ENCODE measurements around the gene ERCC5.

Gene ERCC5

GRCh38 chr13:102872531-102872930, 26.7 kb downstream of the ERCC5 start:
- Histone ChIP-seq H3K4me1 (ENCODE audit: control insufficient read depth, low read depth, low read length) (peaks cover 7% of the 10 kb centered on the region), H3K9ac (ENCODE audit: low read length) (no peak overlapping the region), H3K27ac (ENCODE audit: low read length) (no peak overlapping the region), H3K36me3 (ENCODE audit: control insufficient read depth, low read depth, low read length) (peaks cover 12% of the 10 kb centered on the region), H3K4me3 (ENCODE audit: low read length) (no peak overlapping the region), H3K27me3 (ENCODE audit: control insufficient read depth, insufficient read depth, low read length) (no peaks in the 10 kb centered on the region), H3K9me3 (ENCODE audit: control insufficient read depth, low read depth, low read length) (no peaks in the 10 kb centered on the region)

GRCh38 chr13:102873653-102874052, 27.8 kb downstream of the ERCC5 start:
- no peak overlapping the region for H3K27ac ChIP-seq (ENCODE audit: low read length)

GRCh38 chr13:102875256-102875655, 29.4 kb downstream of the ERCC5 start:
- Histone ChIP-seq H3K4me3 (ENCODE audit: low read length) (no peak overlapping the region), H3K9ac (ENCODE audit: low read length) (no peak overlapping the region), H3K9me3 (ENCODE audit: control insufficient read depth, low read depth, low read length) (no peaks in the 10 kb centered on the region), H3K27me3 (ENCODE audit: control insufficient read depth, insufficient read depth, low read length) (no peaks in the 10 kb centered on the region), H3K36me3 (ENCODE audit: control insufficient read depth, low read depth, low read length) (peaks cover 7% of the 10 kb centered on the region), H3K4me1 (ENCODE audit: control insufficient read depth, low read depth, low read length) (peaks cover 7% of the 10 kb centered on the region), H3K27ac (ENCODE audit: low read length) (no peak overlapping the region)

More at GRCh38 chr13:102873653-102874052, 27.8 kb downstream of the ERCC5 start:
- no peaks in the 10 kb centered on the region for H3K27me3 ChIP-seq (ENCODE audit: control insufficient read depth, insufficient read depth, low read length)
- peaks cover 7% of the 10 kb centered on the region for H3K4me1 ChIP-seq (ENCODE audit: control insufficient read depth, low read depth, low read length)
- H3K9me3 ChIP-seq (ENCODE audit: control insufficient read depth, low read depth, low read length): no peaks in the 10 kb centered on the region
- no peak overlapping the region for H3K9ac ChIP-seq (ENCODE audit: low read length)
- H3K36me3 ChIP-seq (ENCODE audit: control insufficient read depth, low read depth, low read length): peaks cover 7% of the 10 kb centered on the region
- no peak overlapping the region for H3K4me3 ChIP-seq (ENCODE audit: low read length)

DNA sequence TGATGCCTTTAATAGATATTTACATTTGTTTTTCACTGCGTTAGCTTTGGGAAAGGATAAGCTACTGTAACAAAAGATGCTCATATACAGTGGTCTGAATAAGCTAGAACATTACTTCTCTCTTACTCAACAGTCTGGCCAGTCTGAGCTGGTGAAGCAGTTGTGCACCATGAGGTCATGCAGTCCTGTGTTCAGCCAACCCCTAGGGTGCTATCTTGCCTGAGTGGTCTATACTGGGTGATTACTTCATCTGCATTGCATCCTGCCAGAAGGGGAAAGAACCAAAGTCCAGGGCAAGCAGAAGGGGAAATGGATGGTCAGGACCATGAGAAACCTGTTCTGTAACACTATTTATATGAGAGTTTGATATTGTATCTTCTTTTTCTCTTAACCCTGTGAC, 31.5 kb downstream of the ERCC5 start:
- H3K4me3 ChIP-seq (ENCODE audit: low read length): no peak overlapping the region
- H3K4me1 ChIP-seq (ENCODE audit: control insufficient read depth, low read depth, low read length): peaks cover 7% of the 10 kb centered on the region
- peaks cover 5% of the 10 kb centered on the region for H3K36me3 ChIP-seq (ENCODE audit: control insufficient read depth, low read depth, low read length)
- no peaks in the 10 kb centered on the region for H3K9me3 ChIP-seq (ENCODE audit: control insufficient read depth, low read depth, low read length)
- no peak overlapping the region for H3K9ac ChIP-seq (ENCODE audit: low read length)
- no peaks in the 10 kb centered on the region for H3K27me3 ChIP-seq (ENCODE audit: control insufficient read depth, insufficient read depth, low read length)
- no peak overlapping the region for H3K27ac ChIP-seq (ENCODE audit: low read length)

- Histone ChIP-seq H3K27ac (ENCODE audit: low read length) (no peak overlapping the region), H3K4me3 (ENCODE audit: low read length) (no peak overlapping the region), H3K4me1 (ENCODE audit: control insufficient read depth, low read depth, low read length) (peaks cover 7% of the 10 kb centered on the region), H3K9me3 (ENCODE audit: control insufficient read depth, low read depth, low read length) (no peaks in the 10 kb centered on the region), H3K36me3 (ENCODE audit: control insufficient read depth, low read depth, low read length) (no peaks in the 10 kb centered on the region), H3K9ac (ENCODE audit: low read length) (no peak overlapping the region), H3K27me3 (ENCODE audit: control insufficient read depth, insufficient read depth, low read length) (no peaks in the 10 kb centered on the region)
Observed at GRCh38 chr13:102878481-102878880, 32.6 kb downstream of the ERCC5 start.

DNA sequence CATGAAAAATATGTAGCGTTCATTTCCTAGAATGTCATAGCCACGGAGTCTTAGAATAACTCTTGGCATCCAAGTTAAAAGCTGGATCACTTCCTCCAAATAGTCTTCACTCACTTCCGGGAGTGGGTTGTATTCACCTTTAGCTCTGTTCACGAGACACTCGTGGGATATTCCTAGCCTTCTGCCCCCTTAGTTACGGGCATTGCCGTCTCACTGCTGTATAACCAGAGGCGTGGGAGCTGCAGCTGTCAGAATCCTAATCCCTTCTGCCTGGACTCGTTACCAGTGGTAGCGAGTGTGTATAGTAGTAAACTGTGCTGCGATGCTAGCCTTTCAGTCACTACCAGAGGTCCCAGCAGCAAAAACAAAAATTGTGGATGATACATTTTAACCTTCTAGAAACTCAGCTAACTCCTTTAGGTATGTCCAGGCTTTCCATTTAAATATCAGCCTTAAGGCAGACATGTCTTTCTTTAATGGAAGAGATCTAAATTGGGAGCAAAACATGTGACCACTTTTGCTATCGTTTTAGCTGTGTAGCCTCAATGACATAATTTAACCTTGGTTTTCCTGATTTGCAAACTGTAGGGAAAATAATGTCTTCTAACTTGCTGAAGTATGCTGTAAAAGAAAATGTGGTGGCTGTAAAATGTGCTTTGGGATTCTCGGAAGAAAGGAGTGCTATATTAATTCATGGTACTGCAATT, 34.1 kb downstream of the ERCC5 start:
- no peak overlapping the region for H3K27ac ChIP-seq (ENCODE audit: low read length)
- no peak overlapping the region for H3K4me3 ChIP-seq (ENCODE audit: low read length)
- H3K9ac ChIP-seq (ENCODE audit: low read length): no peak overlapping the region
- H3K9me3 ChIP-seq (ENCODE audit: control insufficient read depth, low read depth, low read length): no peaks in the 10 kb centered on the region
- H3K27me3 ChIP-seq (ENCODE audit: control insufficient read depth, insufficient read depth, low read length): no peaks in the 10 kb centered on the region
- no peaks in the 10 kb centered on the region for H3K36me3 ChIP-seq (ENCODE audit: control insufficient read depth, low read depth, low read length)
- H3K4me1 ChIP-seq (ENCODE audit: control insufficient read depth, low read depth, low read length): peaks cover 7% of the 10 kb centered on the region

DNA sequence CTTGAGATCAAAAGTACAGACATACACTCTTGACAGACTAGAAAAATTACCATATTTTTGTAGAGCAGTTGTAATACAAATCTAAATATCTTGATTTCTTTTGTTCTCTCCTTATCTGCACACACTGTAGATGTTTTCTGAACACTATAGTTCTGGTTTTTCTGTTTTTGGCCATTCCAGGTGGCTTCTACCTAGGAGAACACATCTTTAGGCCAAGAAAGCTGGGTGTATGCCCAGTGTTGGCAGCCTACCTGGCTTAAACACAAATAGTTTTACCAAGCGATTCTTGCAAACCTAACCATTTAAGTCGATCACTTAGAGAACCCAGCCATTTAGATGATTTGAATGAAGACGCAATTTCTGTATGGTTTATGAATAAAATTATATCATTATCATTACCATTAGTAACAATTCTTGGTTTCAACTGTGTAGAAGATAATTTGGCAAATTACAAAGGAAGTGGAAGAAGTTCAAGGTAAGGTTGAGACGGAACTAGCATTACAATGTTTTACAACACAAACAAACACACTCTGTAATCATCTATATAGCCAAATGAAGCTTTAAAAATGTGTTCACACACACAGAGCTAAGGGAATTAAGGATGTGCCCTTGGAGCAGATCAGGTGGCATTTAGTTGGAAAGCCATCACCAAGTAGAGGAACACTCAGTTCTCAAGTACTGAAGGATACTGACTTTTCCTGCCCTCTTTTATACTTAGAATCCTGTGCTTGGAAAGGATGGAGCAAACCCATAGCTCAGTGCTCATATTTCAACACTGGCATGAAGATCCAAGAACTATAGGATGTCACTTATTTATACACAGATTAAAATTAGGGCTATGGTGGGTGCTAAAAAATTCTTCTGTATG, 36.2 kb downstream of the ERCC5 start:
- Histone ChIP-seq H3K9ac (ENCODE audit: low read length) (no peak overlapping the region), H3K27me3 (ENCODE audit: control insufficient read depth, insufficient read depth, low read length) (no peaks in the 10 kb centered on the region), H3K9me3 (ENCODE audit: control insufficient read depth, low read depth, low read length) (no peaks in the 10 kb centered on the region), H3K27ac (ENCODE audit: low read length) (no peak overlapping the region), H3K4me1 (ENCODE audit: control insufficient read depth, low read depth, low read length) (no peaks in the 10 kb centered on the region), H3K36me3 (ENCODE audit: control insufficient read depth, low read depth, low read length) (no peaks in the 10 kb centered on the region), H3K4me3 (ENCODE audit: low read length) (no peak overlapping the region)

DNA sequence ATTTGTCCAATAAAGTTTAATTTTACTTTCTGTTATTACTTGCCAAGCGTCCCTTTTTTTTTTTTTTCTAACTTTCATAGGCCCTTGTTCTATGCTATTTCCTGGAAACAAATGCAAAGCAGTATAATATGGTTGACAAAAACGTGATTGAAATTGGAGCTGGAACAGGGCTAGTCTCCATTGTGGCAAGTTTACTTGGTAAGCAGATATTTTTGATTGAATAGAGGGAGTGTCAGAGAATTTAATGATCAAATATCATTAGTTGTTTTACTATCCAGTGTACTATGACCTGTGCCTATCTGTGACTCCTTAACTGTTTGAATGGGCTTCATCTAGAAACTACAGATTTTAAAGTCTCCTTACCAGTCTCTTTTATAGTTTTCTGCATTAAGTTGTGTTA, 46.7 kb downstream of the ERCC5 start:
- Histone ChIP-seq H3K9me3 (ENCODE audit: control insufficient read depth, low read depth, low read length) (no peaks in the 10 kb centered on the region), H3K9ac (ENCODE audit: low read length) (no peak overlapping the region), H3K27me3 (ENCODE audit: control insufficient read depth, insufficient read depth, low read length) (no peaks in the 10 kb centered on the region), H3K36me3 (ENCODE audit: control insufficient read depth, low read depth, low read length) (no peaks in the 10 kb centered on the region), H3K27ac (ENCODE audit: low read length) (no peak overlapping the region), H3K4me3 (ENCODE audit: low read length) (no peak overlapping the region), H3K4me1 (ENCODE audit: control insufficient read depth, low read depth, low read length) (no peaks in the 10 kb centered on the region)

DNA sequence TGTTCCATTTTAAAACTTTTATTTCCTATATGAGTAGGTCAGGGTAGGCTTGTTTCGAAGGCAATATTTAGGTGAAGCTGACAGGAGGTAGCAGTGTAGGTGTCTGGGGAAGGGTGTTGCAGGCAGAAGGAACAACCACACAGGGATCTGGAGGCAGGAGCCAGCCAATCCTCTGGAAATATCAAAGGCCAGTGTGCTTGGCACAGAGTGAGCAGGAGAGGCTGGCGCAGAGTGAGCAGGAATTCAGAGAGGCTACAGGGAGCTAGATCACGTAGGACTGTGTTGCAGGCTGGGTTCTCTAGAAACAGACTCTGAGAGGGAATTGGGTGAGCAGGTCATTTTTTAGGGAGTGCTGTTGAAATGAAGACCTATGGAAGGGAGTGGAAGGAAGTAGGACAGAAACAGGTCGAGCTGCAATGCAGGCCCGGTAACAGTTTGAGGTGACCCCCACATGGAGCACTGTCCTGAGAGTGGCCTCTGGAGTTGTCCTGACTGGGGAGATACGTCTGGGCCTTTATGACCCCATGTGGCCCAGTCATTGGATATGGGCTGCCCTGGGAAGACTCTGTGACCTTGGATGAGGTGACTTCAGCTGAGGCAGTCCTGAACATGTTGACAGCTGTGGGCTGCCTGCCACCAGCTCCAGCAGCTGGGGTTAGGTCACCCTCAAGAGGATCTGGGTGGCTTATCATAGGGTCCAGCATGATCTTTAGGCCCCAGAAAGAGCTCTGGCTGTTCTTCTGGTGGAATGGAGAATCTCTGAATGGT, 51.7 kb downstream of the ERCC5 start:
- no peak overlapping the region for H3K27ac ChIP-seq (ENCODE audit: low read length)
- no peaks in the 10 kb centered on the region for H3K9me3 ChIP-seq (ENCODE audit: control insufficient read depth, low read depth, low read length)
- H3K9ac ChIP-seq (ENCODE audit: low read length): no peak overlapping the region
- no peaks in the 10 kb centered on the region for H3K4me1 ChIP-seq (ENCODE audit: control insufficient read depth, low read depth, low read length)
- no peak overlapping the region for H3K4me3 ChIP-seq (ENCODE audit: low read length)
- H3K36me3 ChIP-seq (ENCODE audit: control insufficient read depth, low read depth, low read length): no peaks in the 10 kb centered on the region
- H3K27me3 ChIP-seq (ENCODE audit: control insufficient read depth, insufficient read depth, low read length): no peaks in the 10 kb centered on the region

DNA sequence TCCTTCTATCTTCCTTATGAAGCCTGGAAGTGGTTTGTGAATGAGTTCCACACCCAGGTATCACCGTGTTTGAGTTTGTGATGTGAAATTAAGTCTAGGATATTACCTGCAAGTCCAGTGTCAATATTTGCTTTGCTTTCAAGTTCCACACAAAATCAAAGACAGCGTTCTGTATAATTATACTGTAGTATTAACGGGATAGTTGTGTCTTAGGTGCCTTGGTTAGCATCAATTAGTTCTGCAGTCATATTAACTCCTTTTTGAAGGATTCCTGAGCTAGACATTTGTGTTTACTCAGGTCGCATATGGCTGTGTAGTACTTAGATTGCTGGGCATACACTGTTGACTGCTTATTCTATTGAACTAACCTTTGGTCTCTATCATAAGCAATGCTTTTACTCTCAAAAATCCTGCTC, 54.4 kb downstream of the ERCC5 start:
- Histone ChIP-seq H3K27ac (ENCODE audit: low read length) (no peak overlapping the region), H3K4me3 (ENCODE audit: low read length) (no peak overlapping the region), H3K9ac (ENCODE audit: low read length) (no peak overlapping the region), H3K9me3 (ENCODE audit: control insufficient read depth, low read depth, low read length) (no peaks in the 10 kb centered on the region), H3K27me3 (ENCODE audit: control insufficient read depth, insufficient read depth, low read length) (no peaks in the 10 kb centered on the region), H3K36me3 (ENCODE audit: control insufficient read depth, low read depth, low read length) (no peaks in the 10 kb centered on the region), H3K4me1 (ENCODE audit: control insufficient read depth, low read depth, low read length) (no peaks in the 10 kb centered on the region)

DNA sequence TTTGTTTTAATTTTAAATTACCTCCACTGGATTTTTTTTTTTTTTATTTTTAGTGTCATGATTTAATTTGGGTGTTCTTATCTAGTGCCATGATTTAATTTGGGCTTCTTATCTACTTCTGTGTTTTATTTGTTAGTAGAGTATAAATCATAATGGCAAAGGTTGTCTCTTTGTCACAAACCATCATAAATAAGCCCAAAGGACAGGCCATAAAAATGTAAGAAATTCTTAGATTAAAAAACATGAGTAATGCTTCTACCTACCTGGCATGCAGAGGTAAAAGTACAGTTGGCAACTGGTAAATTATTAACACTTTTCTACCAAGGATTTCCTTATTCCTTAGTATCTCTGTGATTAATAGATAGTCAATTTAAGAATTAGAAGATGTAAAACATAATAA, 55.2 kb downstream of the ERCC5 start:
- no peak overlapping the region for H3K9ac ChIP-seq (ENCODE audit: low read length)
- no peaks in the 10 kb centered on the region for H3K4me1 ChIP-seq (ENCODE audit: control insufficient read depth, low read depth, low read length)
- H3K9me3 ChIP-seq (ENCODE audit: control insufficient read depth, low read depth, low read length): no peaks in the 10 kb centered on the region
- no peak overlapping the region for H3K4me3 ChIP-seq (ENCODE audit: low read length)
- H3K36me3 ChIP-seq (ENCODE audit: control insufficient read depth, low read depth, low read length): no peaks in the 10 kb centered on the region
- no peak overlapping the region for H3K27ac ChIP-seq (ENCODE audit: low read length)
- no peaks in the 10 kb centered on the region for H3K27me3 ChIP-seq (ENCODE audit: control insufficient read depth, insufficient read depth, low read length)

All from iPS-18a (cell line).